GM12865 (cell line): ENCODE results near the gene CRB1.

ENCODE experiments used
- DNase-seq: peaks from one replicate; pipeline ENCODE4 v3.0.0; 2010; ENCODE audit warnings: low read depth
- H3K4me3 ChIP-seq: 2 replicates; pipeline ENCODE4 v1.5.1; 2011; ENCODE audit warnings: mild to moderate bottlenecking, low read depth, low read length, control low read depth
- TF ChIP-seq, protein P1 (sequence below): IDR thresholded peaks from 2 replicates; pipeline ENCODE4 v1.5.1; 2011; ENCODE audit warnings: low read length, control low read depth, low read depth, inconsistent platforms; ENCODE audit not compliant: insufficient read depth; ENCODE audit errors: missing control alignments

CRB1 gene

DNA sequence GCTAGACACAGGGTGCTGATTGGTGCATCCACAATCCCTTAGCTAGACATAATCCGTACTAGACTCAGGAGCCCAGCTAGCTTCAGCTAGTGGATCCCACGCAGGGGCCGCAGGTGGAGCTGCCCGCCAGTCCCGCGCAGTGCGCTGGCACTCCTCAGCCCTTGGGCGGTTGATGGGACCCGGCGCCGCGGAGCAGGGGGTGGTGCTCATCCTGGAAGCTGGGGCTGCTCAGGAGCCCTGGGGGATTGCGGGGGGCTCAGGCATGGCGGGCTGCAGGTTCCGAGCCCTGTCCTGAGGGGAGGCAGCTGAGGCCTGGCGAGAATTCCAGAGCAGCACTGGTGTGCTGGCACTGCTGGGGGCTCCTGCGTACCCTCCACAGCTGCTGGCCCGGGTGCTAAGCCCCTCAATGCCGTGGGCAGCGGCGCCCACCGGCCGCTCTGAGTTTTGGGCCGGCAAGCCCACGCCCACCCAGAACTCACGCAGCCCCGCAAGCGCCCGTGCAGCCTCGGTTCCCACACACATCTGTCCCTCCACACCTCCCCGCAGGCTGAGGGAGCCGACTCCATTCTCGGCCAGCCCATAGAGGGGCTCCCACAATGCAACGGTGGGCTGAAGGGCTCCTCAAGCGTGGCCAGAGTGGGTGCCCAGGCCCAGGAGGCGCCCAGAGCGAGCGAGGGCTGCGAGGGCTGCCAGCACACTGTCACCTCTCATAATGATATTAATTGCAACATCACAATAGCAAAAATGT lies 87.4 kb downstream of the CRB1 start:
- DNase-seq, result no peak
- no peak overlapping the region for H3K4me3 ChIP-seq
- TF ChIP-seq, protein P1, sequence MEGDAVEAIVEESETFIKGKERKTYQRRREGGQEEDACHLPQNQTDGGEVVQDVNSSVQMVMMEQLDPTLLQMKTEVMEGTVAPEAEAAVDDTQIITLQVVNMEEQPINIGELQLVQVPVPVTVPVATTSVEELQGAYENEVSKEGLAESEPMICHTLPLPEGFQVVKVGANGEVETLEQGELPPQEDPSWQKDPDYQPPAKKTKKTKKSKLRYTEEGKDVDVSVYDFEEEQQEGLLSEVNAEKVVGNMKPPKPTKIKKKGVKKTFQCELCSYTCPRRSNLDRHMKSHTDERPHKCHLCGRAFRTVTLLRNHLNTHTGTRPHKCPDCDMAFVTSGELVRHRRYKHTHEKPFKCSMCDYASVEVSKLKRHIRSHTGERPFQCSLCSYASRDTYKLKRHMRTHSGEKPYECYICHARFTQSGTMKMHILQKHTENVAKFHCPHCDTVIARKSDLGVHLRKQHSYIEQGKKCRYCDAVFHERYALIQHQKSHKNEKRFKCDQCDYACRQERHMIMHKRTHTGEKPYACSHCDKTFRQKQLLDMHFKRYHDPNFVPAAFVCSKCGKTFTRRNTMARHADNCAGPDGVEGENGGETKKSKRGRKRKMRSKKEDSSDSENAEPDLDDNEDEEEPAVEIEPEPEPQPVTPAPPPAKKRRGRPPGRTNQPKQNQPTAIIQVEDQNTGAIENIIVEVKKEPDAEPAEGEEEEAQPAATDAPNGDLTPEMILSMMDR, result no peak

DNA sequence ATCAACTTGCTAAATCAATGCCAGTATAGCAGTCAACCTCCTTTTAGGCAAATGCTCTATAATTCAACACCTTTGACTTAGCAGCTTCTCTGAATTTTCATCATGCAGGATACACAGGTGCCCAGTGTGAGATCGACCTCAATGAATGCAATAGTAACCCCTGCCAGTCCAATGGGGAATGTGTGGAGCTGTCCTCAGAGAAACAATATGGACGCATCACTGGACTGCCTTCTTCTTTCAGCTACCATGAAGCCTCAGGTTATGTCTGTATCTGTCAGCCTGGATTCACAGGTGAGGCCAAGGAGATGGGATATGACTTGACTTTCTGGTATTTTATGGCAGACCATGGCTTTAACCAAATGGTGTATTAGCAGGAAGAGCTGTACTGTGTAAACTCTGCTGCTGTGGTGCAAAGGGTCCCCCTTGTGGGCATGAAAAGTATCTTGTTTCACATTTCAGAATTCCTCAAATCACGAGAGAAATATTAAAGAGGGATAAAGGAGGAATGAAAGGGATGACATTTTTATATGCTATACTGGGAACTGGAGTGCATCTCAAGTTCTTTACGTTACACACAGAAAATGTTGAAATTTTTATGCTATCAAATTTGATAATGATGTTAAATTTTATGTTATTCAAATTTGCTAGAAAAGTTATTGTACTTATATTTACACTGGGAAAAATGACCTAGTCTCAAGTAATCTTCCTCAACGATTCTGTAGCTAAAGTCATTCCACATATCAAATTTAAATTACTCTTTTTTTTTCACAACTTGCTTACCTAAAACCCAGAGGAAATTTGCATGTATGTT lies 88.9 kb downstream of the CRB1 start:
- TF ChIP-seq, protein P1, result peak; percentile 57
- H3K4me3 ChIP-seq, result no peak overlapping the region
- DNase-seq, result peak; percentile 56

DNA sequence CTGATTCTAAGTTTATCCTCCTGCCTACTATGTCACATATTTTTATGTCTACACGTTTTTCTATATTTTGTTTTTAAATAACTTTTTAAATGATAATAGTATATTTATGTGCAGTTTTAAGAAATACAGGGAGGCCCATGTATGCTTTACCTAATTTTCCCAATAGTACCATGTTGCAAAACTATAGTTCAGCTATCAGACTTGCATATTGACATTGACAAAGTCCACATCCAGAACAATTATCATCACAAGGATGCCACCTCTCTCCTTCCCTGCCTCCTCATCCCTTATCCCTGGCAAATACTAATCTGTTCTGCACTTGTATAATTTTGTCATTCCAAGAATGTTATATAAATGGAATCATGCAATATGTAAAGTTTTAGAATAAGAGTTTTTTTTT lies 90.9 kb downstream of the CRB1 start:
- DNase-seq, result no peak
- H3K4me3 ChIP-seq, result no peak overlapping the region
- TF ChIP-seq, protein P1, result no peak

DNA sequence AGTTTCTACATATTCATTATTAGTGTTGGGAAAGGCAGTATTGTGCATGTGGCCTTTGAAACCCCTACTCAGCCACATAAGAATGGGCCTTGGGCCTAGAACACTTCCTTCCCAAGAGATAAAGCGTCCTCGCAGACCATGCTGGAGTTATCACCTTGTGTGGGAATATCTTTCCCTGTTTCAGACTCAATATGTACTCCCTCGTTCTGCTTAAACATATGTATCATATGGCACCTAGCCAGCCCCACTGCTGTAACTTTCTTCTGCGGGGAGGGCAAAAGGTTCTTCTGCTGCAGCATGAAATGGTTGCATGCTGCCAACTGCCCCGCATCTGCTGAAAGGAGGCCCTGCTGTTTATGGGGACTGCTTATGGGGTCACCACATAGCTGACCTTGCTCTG lies 92.0 kb downstream of the CRB1 start:
- TF ChIP-seq, protein P1, result no peak
- DNase-seq, result no peak
- H3K4me3 ChIP-seq, result no peak overlapping the region

DNA sequence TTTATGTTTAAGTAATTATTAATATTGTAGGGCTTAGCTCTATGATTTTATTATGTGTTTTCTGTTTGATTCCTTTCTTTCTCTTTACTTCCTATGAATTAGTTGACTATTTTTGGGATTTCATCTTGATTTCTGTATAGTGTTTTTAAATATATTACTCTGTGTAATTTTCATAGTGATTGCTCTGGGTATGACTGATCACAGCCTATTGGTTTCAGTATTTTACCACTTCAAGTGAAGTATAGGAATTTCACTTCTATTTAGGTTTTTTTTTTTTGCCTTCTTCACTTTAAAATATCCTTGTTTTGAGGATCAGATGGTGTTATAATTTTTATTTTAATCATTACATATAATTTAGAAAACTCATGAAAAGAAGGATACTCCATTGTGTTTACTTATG lies 94.8 kb downstream of the CRB1 start:
- TF ChIP-seq, protein P1, result no peak
- no peak for DNase-seq
- H3K4me3 ChIP-seq, result no peak overlapping the region

DNA sequence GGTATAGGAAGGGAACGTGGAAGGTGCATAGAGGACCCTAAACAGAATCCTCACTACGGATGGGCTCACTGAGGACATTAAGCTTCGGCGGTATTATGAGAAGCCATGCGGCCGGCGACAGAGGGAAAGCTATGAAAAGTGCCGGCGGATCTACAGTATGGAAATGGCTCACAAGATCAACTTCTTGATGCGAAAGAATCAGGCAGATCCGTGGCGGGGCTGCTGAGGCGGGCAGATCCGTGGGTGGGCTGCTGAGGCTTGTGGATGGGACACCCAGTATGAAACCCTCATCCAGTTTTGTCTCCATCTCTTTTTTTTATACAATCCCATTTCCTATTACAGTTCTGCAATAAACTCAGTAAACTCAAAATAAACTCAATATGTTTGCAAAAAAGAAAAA lies 95.8 kb downstream of the CRB1 start:
- no peak overlapping the region for H3K4me3 ChIP-seq
- DNase-seq, result no peak
- TF ChIP-seq, protein P1, result no peak

DNA sequence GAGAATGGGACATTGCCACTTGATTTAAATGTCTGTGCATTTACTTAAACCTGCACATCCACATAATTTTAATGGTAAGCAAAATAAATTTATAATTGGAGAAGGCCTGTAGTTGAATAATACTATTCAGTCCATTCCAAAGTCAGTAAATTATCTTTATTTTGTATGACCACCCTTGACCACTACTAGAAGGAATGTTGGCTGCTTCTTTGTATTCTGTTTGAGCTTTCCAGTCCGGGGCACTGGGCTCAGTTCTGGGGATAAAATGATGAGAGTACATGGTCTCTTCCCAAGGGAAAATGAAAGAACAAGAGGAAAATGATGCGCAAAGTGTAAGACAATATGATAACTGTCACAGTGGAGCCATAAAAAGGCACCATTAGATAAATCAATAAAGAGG lies 98.9 kb downstream of the CRB1 start:
- TF ChIP-seq, protein P1, result no peak
- no peak overlapping the region for H3K4me3 ChIP-seq
- no peak for DNase-seq
